Ovary (tissue), 9 donors: ENCODE data around the gene CHL1. TPM values are rescaled to one million over a fixed set of nuclear protein-coding genes. Genes with fewer than 3 reads are reported as not detected.

ENCODE experiments used
- DNase-seq, 5 donors: peaks; one replicate each; pipeline ENCODE4 v3.0.0-alpha.2; 2019 to 2020
- H3K27ac ChIP-seq, 2 donors: fragments of 200-600 bp; one replicate each; pipeline versions ENCODE4 v1.5.1 to v1.8.0; 2019 to 2022
- H3K27me3 ChIP-seq: fragments of 200-600 bp; one replicate; pipeline ENCODE4 v1.8.0; 2022
- H3K36me3 ChIP-seq: fragments of 200-600 bp; sonication (generic); one replicate; pipeline ENCODE4 v1.5.1; 2019
- H3K4me1 ChIP-seq: one replicate; pipeline ENCODE4 v1.8.1; 2013; ENCODE audit warnings: mild to moderate bottlenecking, moderate library complexity; ENCODE audit not compliant: insufficient read depth
- H3K4me3 ChIP-seq: fragments of 200-600 bp; sonication (generic); one replicate; pipeline ENCODE4 v1.5.1; 2017
- H3K9me3 ChIP-seq, 2 donors: fragments of 200-600 bp in 1 of 2; sonication (generic) in 1 of 2; one replicate each; pipeline versions ENCODE4 v1.5.1 to v1.8.1; 2013 to 2019; ENCODE audit warnings: mild to moderate bottlenecking in 1 of 2, moderate library complexity in 1 of 2
- CTCF ChIP-seq, 3 donors: fragments of 450-650 bp in 2 of 3; fragments of 200-600 bp in 1 of 3; IDR thresholded peaks; one replicate each; pipeline versions ENCODE4 v1.5.1 to v1.8.0; 2016 to 2022; ENCODE audit warnings: antibody characterized with exemption in 3 of 3, mild to moderate bottlenecking in 1 of 3
- EP300 ChIP-seq: sonication (generic); formaldehyde crosslinking; IDR thresholded peaks from one replicate; pipeline ENCODE4 v1.6.1; 2017; ENCODE audit warnings: antibody characterized with exemption
- POLR2A ChIP-seq: fragments of 450-650 bp; IDR thresholded peaks from one replicate; pipeline ENCODE4 v1.6.1; 2017; ENCODE audit warnings: antibody characterized with exemption, mild to moderate bottlenecking, moderate library complexity
- WGBS, 3 donors: extraction: QIAGEN DNeasy Blood & Tissue Kit in 1 of 3; methylation state at CpG; one replicate each; pipeline versions ENCODE4 v1.1.5 to v1.1.7; 2013 to 2017; 5-methylcytosine and 5-hydroxymethylcytosine counted together
- intact Hi-C, 4 donors: fragments of 100-400 bp; cut with DNase I; formaldehyde crosslinking; loops; one replicate each; pipeline versions ENCODE4 v1.11.0 to v1.15.1; 2022 to 2023
- polyA plus RNA-seq, 2 donors: library from polyadenylated mRNA; stranded (reverse); fragments of 200-250 nt in 1 of 2; fragments of 350-450 nt in 1 of 2; fragmentation: Illumina TruSeq in 1 of 2; extraction: RNeasy Lipid Tissue Mini Kit (QIAGEN cat#74804) in 1 of 2; gene quantifications; one replicate each; pipeline ENCODE4 v1.2.3, GENCODE V29; 2013 to 2014
- total RNA-seq, 7 donors: library from RNA; depleted of rRNA in 2 of 7; stranded (reverse); fragments of >200 nt in 2 of 7; fragmentation: NEBNext Ultra II Directional in 3 of 7; extraction: Animal tissue kit (Norgen Biotek cat#: 25700) in 3 of 7; gene quantifications; one replicate each; pipeline versions ENCODE4 v1.1.0 to v1.2.4, GENCODE V29; 2016 to 2023
- donor health status: DM: no; HTN: no; CAD: no; lungs with moderate emphysema.
- donor health status: DM: no; HTN: no; CAD: no.
- donor health status: Bipolar disorder and iron deficiency.
- donor health status: DM: yes; HTN: yes; CAD: no.
- donor health status: DM: no; HTN: no; CAD: no.
- donor health status: DM: yes; HTN: yes; CAD: no.

CHL1 gene
- total and polyA plus RNA-seq, 9 donors = 20.8 to 101 (median 35.7) TPM

GRCh38 chr3:436053-436452 lies 239.5 kb downstream of the CHL1 start:
- TF ChIP-seq EP300 = no peak
- TF ChIP-seq POLR2A = no peak
- TF ChIP-seq CTCF (IDR thresholded peaks at IDR 0.05) = no peak
- intact Hi-C loops = no loop called here
- WGBS, 3 donors = 26 to 32% (median 30%) methylated on average over 2 of the region's 2 CpGs
- H3K36me3 ChIP-seq = no peaks in the 10 kb centered on the region
- H3K4me3 ChIP-seq = no peak overlapping the region
- H3K4me1 ChIP-seq = peaks cover 1% of the 10 kb centered on the region
- no peak for DNase-seq
- no peaks in the 10 kb centered on the region for H3K27me3 ChIP-seq
- no peak overlapping the region for H3K27ac ChIP-seq
- H3K9me3 ChIP-seq = no peaks in the 10 kb centered on the region

- H3K4me3 ChIP-seq = no peak overlapping the region
- no peak overlapping the region for H3K27ac ChIP-seq
- H3K36me3 ChIP-seq = no peaks in the 10 kb centered on the region
- intact Hi-C loops = no loop called here
- H3K9me3 ChIP-seq = no peaks in the 10 kb centered on the region
- DNase-seq = no peak
- no peaks in the 10 kb centered on the region for H3K4me1 ChIP-seq
- no peaks in the 10 kb centered on the region for H3K27me3 ChIP-seq
- TF ChIP-seq CTCF (IDR thresholded peaks at IDR 0.05) (no peak), EP300 (no peak), POLR2A (no peak)
- WGBS, 3 donors = 83 to 87% (median 86%) methylated on average over 5 of the region's 5 CpGs
These were observed 244.3 kb downstream of the CHL1 start for GRCh38 chr3:440826-441225.

GRCh38 chr3:445960-446359 lies 249.4 kb downstream of the CHL1 start:
- no peak for DNase-seq
- Histone ChIP-seq H3K9me3 (no peaks in the 10 kb centered on the region), H3K4me3 (no peak overlapping the region), H3K27me3 (no peaks in the 10 kb centered on the region), H3K27ac (no peak overlapping the region), H3K36me3 (no peaks in the 10 kb centered on the region), H3K4me1 (no peaks in the 10 kb centered on the region)
- TF ChIP-seq EP300 (no peak), POLR2A (no peak), CTCF (IDR thresholded peaks at IDR 0.05) (no peak)
- WGBS, 3 donors = 94 to 99% (median 94%) methylated on average over 2 of the region's 2 CpGs
- intact Hi-C loops = no loop called here

- WGBS, 3 donors = 91 to 93% (median 92%) methylated on average over 5 of the region's 5 CpGs
- intact Hi-C loops = no loop called here
- no peaks in the 10 kb centered on the region for H3K27me3 ChIP-seq
- H3K36me3 ChIP-seq = no peaks in the 10 kb centered on the region
- TF ChIP-seq EP300 (no peak), CTCF (IDR thresholded peaks at IDR 0.05) (no peak), POLR2A (no peak)
- no peaks in the 10 kb centered on the region for H3K4me1 ChIP-seq
- no peaks in the 10 kb centered on the region for H3K9me3 ChIP-seq
- DNase-seq = no peak
- H3K4me3 ChIP-seq = no peak overlapping the region
- no peak overlapping the region for H3K27ac ChIP-seq
These were observed 251.1 kb downstream of the CHL1 start for GRCh38 chr3:447671-448070.

- Histone ChIP-seq H3K27ac (no peak overlapping the region), H3K27me3 (no peaks in the 10 kb centered on the region), H3K4me3 (no peak overlapping the region), H3K9me3 (no peaks in the 10 kb centered on the region), H3K36me3 (no peaks in the 10 kb centered on the region), H3K4me1 (peaks cover 1% of the 10 kb centered on the region)
- no peak for DNase-seq
- 97 to 98% (median 98%) methylated on average over 4 of the region's 4 CpGs for WGBS, 3 donors
- intact Hi-C loops = no loop called here
- TF ChIP-seq EP300 (no peak), CTCF (IDR thresholded peaks at IDR 0.05) (no peak), POLR2A (no peak)
These were observed 253.1 kb downstream of the CHL1 start for GRCh38 chr3:449711-450110.
